Activated T-cell treated with anti-CD3 and anti-CD28 coated beads, Interleukin-2, amount 50 U/mL, for 24 hours (primary cell): ENCODE data around the gene CEP72.
A peak's percentile ranks its signal among the peaks of the same experiment; 100 is the strongest.
"Not testable (repeated sequence)": the region's sequence is repeated elsewhere in the genome, so short reads cannot be mapped to it uniquely, and the experiment has no call there.

Experiments
- DNase-seq: peaks from one replicate; pipeline ENCODE4 v3.0.0-alpha.2; 2020
- H3K27ac Mint-ChIP-seq: 2 replicates; pipeline ENCODE4 v1.8.0; 2020; ENCODE audit warnings: mild to moderate bottlenecking, mixed read lengths
- H3K27me3 Mint-ChIP-seq: 2 replicates; pipeline ENCODE4 v1.8.0; 2020; ENCODE audit warnings: mixed read lengths
- H3K36me3 Mint-ChIP-seq: 2 replicates; pipeline ENCODE4 v1.8.0; 2020; ENCODE audit warnings: low read depth, mixed read lengths
- H3K4me1 Mint-ChIP-seq: 2 replicates; pipeline ENCODE4 v1.8.0; 2020; ENCODE audit warnings: low read depth, mixed read lengths
- H3K4me3 Mint-ChIP-seq: 2 replicates; pipeline ENCODE4 v1.8.0; 2020; ENCODE audit warnings: mild to moderate bottlenecking, moderate library complexity, mixed read lengths
- H3K9me3 Mint-ChIP-seq: 2 replicates; pipeline ENCODE4 v1.8.0; 2020; ENCODE audit warnings: mixed read lengths

Gene CEP72

GRCh38 chr5:675111-675870 lies 63.2 kb downstream of the CEP72 start:
- Mint-ChIP-seq H3K4me1 (peaks cover 16% of the 10 kb centered on the region), H3K9me3 (no peaks in the 10 kb centered on the region), H3K36me3 (no peaks in the 10 kb centered on the region), H3K4me3 (no peak overlapping the region), H3K27ac (no peak overlapping the region), H3K27me3 (peaks cover 12% of the 10 kb centered on the region)
- DNase-seq, result no peak

GRCh38 chr5:675871-676698 lies 63.9 kb downstream of the CEP72 start:
- Mint-ChIP-seq H3K4me3 (no peak overlapping the region), H3K4me1 (peaks cover 16% of the 10 kb centered on the region), H3K27me3 (peaks cover 12% of the 10 kb centered on the region), H3K27ac (no peak overlapping the region), H3K36me3 (no peaks in the 10 kb centered on the region), H3K9me3 (no peaks in the 10 kb centered on the region)
- DNase-seq, result peak; percentile 27

- no peaks in the 10 kb centered on the region for H3K36me3 Mint-ChIP-seq
- no peak overlapping the region for H3K4me3 Mint-ChIP-seq
- peaks cover 12% of the 10 kb centered on the region for H3K27me3 Mint-ChIP-seq
- DNase-seq, result no peak
- peaks cover 16% of the 10 kb centered on the region for H3K4me1 Mint-ChIP-seq
- H3K27ac Mint-ChIP-seq, result no peak overlapping the region
- H3K9me3 Mint-ChIP-seq, result no peaks in the 10 kb centered on the region
Measured at GRCh38 chr5:676699-677076, 64.5 kb downstream of the CEP72 start.

- Mint-ChIP-seq H3K4me1 (peaks cover 12% of the 10 kb centered on the region), H3K36me3 (no peaks in the 10 kb centered on the region), H3K4me3 (no peak overlapping the region), H3K27me3 (peaks cover 12% of the 10 kb centered on the region), H3K27ac (peak overlapping the region; percentile 44), H3K9me3 (no peaks in the 10 kb centered on the region)
- peak; percentile 30 for DNase-seq
Measured at GRCh38 chr5:677131-678101, 65.3 kb downstream of the CEP72 start.

GRCh38 chr5:678521-678920 lies 66.4 kb downstream of the CEP72 start:
- not testable (repeated sequence) for H3K4me3 Mint-ChIP-seq, H3K27ac Mint-ChIP-seq, H3K36me3 Mint-ChIP-seq, DNase-seq, H3K4me1 Mint-ChIP-seq, H3K27me3 Mint-ChIP-seq, H3K9me3 Mint-ChIP-seq

- not testable (repeated sequence) for H3K4me1 Mint-ChIP-seq, H3K36me3 Mint-ChIP-seq, H3K27ac Mint-ChIP-seq, H3K9me3 Mint-ChIP-seq, DNase-seq, H3K27me3 Mint-ChIP-seq, H3K4me3 Mint-ChIP-seq
Measured at GRCh38 chr5:679166-679895, 67.2 kb downstream of the CEP72 start.

- H3K4me3 Mint-ChIP-seq, DNase-seq, H3K36me3 Mint-ChIP-seq, H3K9me3 Mint-ChIP-seq, H3K27ac Mint-ChIP-seq, H3K4me1 Mint-ChIP-seq: not testable (repeated sequence)
- H3K27me3 Mint-ChIP-seq, result peaks cover 11% of the 10 kb centered on the region
Measured at GRCh38 chr5:680118-680795, 68.1 kb downstream of the CEP72 start.

GRCh38 chr5:680836-681235 lies 68.7 kb downstream of the CEP72 start:
- H3K27ac Mint-ChIP-seq, H3K4me3 Mint-ChIP-seq, DNase-seq, H3K4me1 Mint-ChIP-seq, H3K36me3 Mint-ChIP-seq, H3K9me3 Mint-ChIP-seq: not testable (repeated sequence)
- peaks cover 11% of the 10 kb centered on the region for H3K27me3 Mint-ChIP-seq

GRCh38 chr5:681317-682191 lies 69.4 kb downstream of the CEP72 start:
- H3K27me3 Mint-ChIP-seq, H3K4me3 Mint-ChIP-seq, H3K36me3 Mint-ChIP-seq, H3K4me1 Mint-ChIP-seq, DNase-seq, H3K27ac Mint-ChIP-seq, H3K9me3 Mint-ChIP-seq: not testable (repeated sequence)

GRCh38 chr5:682216-682615 lies 70.1 kb downstream of the CEP72 start:
- not testable (repeated sequence) for H3K9me3 Mint-ChIP-seq, H3K4me1 Mint-ChIP-seq, H3K4me3 Mint-ChIP-seq, DNase-seq, H3K27ac Mint-ChIP-seq, H3K27me3 Mint-ChIP-seq, H3K36me3 Mint-ChIP-seq

GRCh38 chr5:682651-683358 lies 70.7 kb downstream of the CEP72 start:
- not testable (repeated sequence) for H3K27ac Mint-ChIP-seq, H3K4me3 Mint-ChIP-seq, DNase-seq, H3K27me3 Mint-ChIP-seq, H3K4me1 Mint-ChIP-seq, H3K36me3 Mint-ChIP-seq, H3K9me3 Mint-ChIP-seq

GRCh38 chr5:683551-684481 lies 71.7 kb downstream of the CEP72 start:
- Mint-ChIP-seq H3K27ac (no peak overlapping the region), H3K4me3 (no peak overlapping the region), H3K36me3 (no peaks in the 10 kb centered on the region), H3K9me3 (no peaks in the 10 kb centered on the region), H3K4me1 (no peaks in the 10 kb centered on the region), H3K27me3 (peaks cover 5% of the 10 kb centered on the region)
- DNase-seq, result no peak
